MG63 (cell line): ENCODE measurements around the gene CTRB1. TPM values are rescaled to one million over a fixed set of nuclear protein-coding genes. Genes with fewer than 3 reads are reported as not detected.
"Not testable (repeated sequence)": the region's sequence is repeated elsewhere in the genome, so short reads cannot be mapped to it uniquely, and the experiment has no call there.

Experiments used
- DNase-seq: peaks from one replicate; pipeline ENCODE4 v3.0.0-alpha.2; 2020
- H3K27me3 ChIP-seq: fragments of 250-450 bp; sonication (Bioruptor Pico); 2 replicates; pipeline ENCODE4 v1.5.1; 2020; ENCODE audit warnings: mild to moderate bottlenecking, moderate library complexity
- H3K36me3 ChIP-seq: fragments of 250-450 bp; sonication (Bioruptor Pico); 2 replicates; pipeline ENCODE4 v1.5.1; 2020; ENCODE audit warnings: mild to moderate bottlenecking, moderate library complexity
- H3K4me3 ChIP-seq: fragments of 250-450 bp; sonication (Bioruptor Pico); 2 replicates; pipeline ENCODE4 v1.5.1; 2020; ENCODE audit warnings: mild to moderate bottlenecking, moderate library complexity
- H3K9me3 ChIP-seq: fragments of 250-450 bp; sonication (Bioruptor Pico); 2 replicates; pipeline ENCODE4 v1.5.1; 2020; ENCODE audit warnings: mild to moderate bottlenecking, moderate library complexity
- total RNA-seq: library from RNA; depleted of rRNA; stranded (reverse); fragments of >200 nt; shearing (Covaris generic); gene quantifications from 2 replicates; pipeline ENCODE4 v1.2.3, GENCODE V29; 2014; ENCODE audit warnings: low replicate concordance; rRNA removed

The CTRB1 gene
- total RNA-seq, 1 experiment from 2014 or later: not detected

- H3K9me3 ChIP-seq: no peaks in the 10 kb centered on the region
- no peaks in the 10 kb centered on the region for H3K27me3 ChIP-seq
- DNase-seq: no peak
- no peak overlapping the region for H3K4me3 ChIP-seq
- no peaks in the 10 kb centered on the region for H3K36me3 ChIP-seq
These were observed 48.2 kb downstream of the CTRB1 start for GRCh38 chr16:75266738-75267630.

GRCh38 chr16:75267631-75268264 is 49.0 kb downstream of the CTRB1 start:
- DNase-seq: peak; percentile 79
- no peaks in the 10 kb centered on the region for H3K9me3 ChIP-seq
- H3K36me3 ChIP-seq: no peaks in the 10 kb centered on the region
- H3K4me3 ChIP-seq: no peak overlapping the region
- H3K27me3 ChIP-seq: no peaks in the 10 kb centered on the region

- not testable (repeated sequence) for H3K4me3 ChIP-seq, H3K27me3 ChIP-seq, DNase-seq, H3K36me3 ChIP-seq, H3K9me3 ChIP-seq
These were observed 50.6 kb downstream of the CTRB1 start for GRCh38 chr16:75269358-75269757.

GRCh38 chr16:75271441-75272096 is 52.8 kb downstream of the CTRB1 start:
- Histone ChIP-seq H3K9me3 (no peaks in the 10 kb centered on the region), H3K36me3 (no peaks in the 10 kb centered on the region)

GRCh38 chr16:75272097-75272551 is 53.3 kb downstream of the CTRB1 start:
- Histone ChIP-seq H3K27me3 (no peaks in the 10 kb centered on the region), H3K9me3 (no peaks in the 10 kb centered on the region), H3K36me3 (no peaks in the 10 kb centered on the region), H3K4me3 (no peak overlapping the region)
- DNase-seq: no peak

More at GRCh38 chr16:75271441-75272096, 52.8 kb downstream of the CTRB1 start:
- Histone ChIP-seq H3K4me3 (no peak overlapping the region), H3K27me3 (no peaks in the 10 kb centered on the region)
- DNase-seq: no peak

GRCh38 chr16:75272629-75273028 is 53.8 kb downstream of the CTRB1 start:
- not testable (repeated sequence) for H3K36me3 ChIP-seq, H3K4me3 ChIP-seq

GRCh38 chr16:75273054-75273925 is 54.5 kb downstream of the CTRB1 start:
- Histone ChIP-seq H3K9me3 (no peaks in the 10 kb centered on the region), H3K27me3 (no peaks in the 10 kb centered on the region), H3K4me3 (no peak overlapping the region), H3K36me3 (no peaks in the 10 kb centered on the region)
- peak; percentile 69 for DNase-seq

More at GRCh38 chr16:75272629-75273028, 53.8 kb downstream of the CTRB1 start:
- H3K9me3 ChIP-seq, DNase-seq, H3K27me3 ChIP-seq: not testable (repeated sequence)

Other genes with a start within 250 kb of the CTRB1 start
- gene WDR59, start 233.9 kb upstream of the CTRB1 start, total RNA-seq: 5.4 and 12.9 TPM in 2 replicates
- 8.2 and 16.2 TPM in 2 replicates for gene ZNRF1, start 220.0 kb upstream of the CTRB1 start, total RNA-seq
- not detected in 2 replicates for gene LDHD, start 102.2 kb upstream of the CTRB1 start, total RNA-seq
- 4.0 and 5.2 TPM in 2 replicates for gene ZFP1, start 70.5 kb upstream of the CTRB1 start, total RNA-seq
- not detected in 2 replicates for gene CTRB2, start 11.8 kb upstream of the CTRB1 start, total RNA-seq
- gene BCAR1, start 32.6 kb downstream of the CTRB1 start, total RNA-seq: 52.7 and 54.6 TPM in 2 replicates
- gene CFDP1, start 214.5 kb downstream of the CTRB1 start, total RNA-seq: 21.2 and 23.2 TPM in 2 replicates
- gene TMEM170A, start 245.7 kb downstream of the CTRB1 start, total RNA-seq: 1.3 and 8.0 TPM in 2 replicates